ENCODE data around the gene HPCAL1. TPM values are rescaled to one million over a fixed set of nuclear protein-coding genes. Genes with fewer than 3 reads are reported as not detected.

The HPCAL1 gene
- total and polyA plus RNA-seq, 8 donors: 22.1 to 32.7 (median 26.4) TPM

DNA sequence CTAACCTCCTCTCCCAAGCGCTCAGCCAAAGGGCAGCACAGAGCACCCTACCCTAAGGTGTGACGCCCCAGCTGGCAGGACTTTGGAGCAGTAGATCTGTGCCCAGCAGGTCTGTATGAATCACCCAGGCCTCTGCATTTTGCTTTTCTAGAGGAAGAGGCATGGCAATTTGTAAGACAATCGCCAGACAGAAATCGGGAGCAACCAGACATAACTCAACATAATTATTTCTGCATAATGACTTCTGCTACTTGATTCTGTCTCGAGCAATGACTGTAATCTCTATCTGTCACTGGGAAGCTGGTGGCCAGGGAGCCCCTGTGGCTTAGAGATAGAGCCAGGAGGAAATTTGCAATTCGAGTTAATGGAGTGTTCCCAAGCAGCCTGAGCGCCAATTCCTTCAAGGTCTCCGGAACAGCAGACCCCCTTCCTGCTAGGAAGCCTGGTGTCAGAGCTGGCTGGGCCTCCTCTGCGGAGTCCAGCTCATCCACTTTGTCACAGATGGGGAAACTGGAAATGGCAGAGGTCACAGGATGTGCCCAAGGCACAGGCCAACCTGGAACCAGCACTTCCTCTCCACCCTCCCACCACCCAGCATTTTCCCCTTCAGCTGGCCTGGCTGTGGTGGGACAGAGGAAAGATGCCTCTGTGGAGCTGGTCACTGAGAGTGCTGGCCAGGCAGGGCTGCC lies 90.4 kb downstream of the HPCAL1 start:
- Histone ChIP-seq H3K27me3 (no peaks in the 10 kb centered on the region), H3K36me3 (no peaks in the 10 kb centered on the region), H3K27ac (no peak overlapping the region), H3K4me3 (no peak overlapping the region), H3K4me1 (peaks cover 0 to 7% (median 0%) of the 10 kb centered on the region in 3 donors), H3K9me3 (no peaks in the 10 kb centered on the region)
- peak in 1 of 4 donors; percentile 42 for ATAC-seq
- TF ChIP-seq, protein P1, sequence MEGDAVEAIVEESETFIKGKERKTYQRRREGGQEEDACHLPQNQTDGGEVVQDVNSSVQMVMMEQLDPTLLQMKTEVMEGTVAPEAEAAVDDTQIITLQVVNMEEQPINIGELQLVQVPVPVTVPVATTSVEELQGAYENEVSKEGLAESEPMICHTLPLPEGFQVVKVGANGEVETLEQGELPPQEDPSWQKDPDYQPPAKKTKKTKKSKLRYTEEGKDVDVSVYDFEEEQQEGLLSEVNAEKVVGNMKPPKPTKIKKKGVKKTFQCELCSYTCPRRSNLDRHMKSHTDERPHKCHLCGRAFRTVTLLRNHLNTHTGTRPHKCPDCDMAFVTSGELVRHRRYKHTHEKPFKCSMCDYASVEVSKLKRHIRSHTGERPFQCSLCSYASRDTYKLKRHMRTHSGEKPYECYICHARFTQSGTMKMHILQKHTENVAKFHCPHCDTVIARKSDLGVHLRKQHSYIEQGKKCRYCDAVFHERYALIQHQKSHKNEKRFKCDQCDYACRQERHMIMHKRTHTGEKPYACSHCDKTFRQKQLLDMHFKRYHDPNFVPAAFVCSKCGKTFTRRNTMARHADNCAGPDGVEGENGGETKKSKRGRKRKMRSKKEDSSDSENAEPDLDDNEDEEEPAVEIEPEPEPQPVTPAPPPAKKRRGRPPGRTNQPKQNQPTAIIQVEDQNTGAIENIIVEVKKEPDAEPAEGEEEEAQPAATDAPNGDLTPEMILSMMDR (IDR thresholded peaks at IDR 0.05): no peak
- no peak for FAIRE-seq
- no peak for DNase-seq
- intact Hi-C loops (cut with DNase I): no loop called here
- WGBS, 2 donors: 75 to 77% methylated on average over 9 of the region's 9 CpGs

DNA sequence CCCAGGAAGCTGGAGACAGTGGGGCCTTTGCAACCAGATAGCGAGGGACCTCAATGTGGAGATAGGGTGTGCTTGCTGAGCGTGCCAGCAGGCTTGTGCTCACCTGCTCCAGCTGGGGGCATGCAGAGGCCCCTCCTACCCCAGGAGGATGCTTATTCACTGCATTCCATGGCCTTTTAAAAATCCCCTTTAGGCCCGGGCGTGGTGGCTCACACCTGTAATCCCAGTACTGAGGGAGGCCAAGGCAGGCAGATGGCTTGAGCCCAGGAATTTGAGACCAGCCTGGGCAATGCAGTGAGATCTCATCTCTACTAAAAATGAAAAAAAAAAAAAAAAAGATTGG lies 90.9 kb downstream of the HPCAL1 start:
- Histone ChIP-seq H3K4me3 (no peak overlapping the region), H3K9me3 (no peaks in the 10 kb centered on the region), H3K27me3 (no peaks in the 10 kb centered on the region), H3K27ac (no peak overlapping the region), H3K36me3 (no peaks in the 10 kb centered on the region), H3K4me1 (peaks cover 0 to 7% (median 0%) of the 10 kb centered on the region in 3 donors)
- TF ChIP-seq, protein P1 (IDR thresholded peaks at IDR 0.05): no peak
- FAIRE-seq: no peak
- 90 to 97% methylated on average over 4 of the region's 4 CpGs for WGBS, 2 donors
- no peak for ATAC-seq
- DNase-seq: no peak
- intact Hi-C loops (cut with DNase I): no loop called here

DNA sequence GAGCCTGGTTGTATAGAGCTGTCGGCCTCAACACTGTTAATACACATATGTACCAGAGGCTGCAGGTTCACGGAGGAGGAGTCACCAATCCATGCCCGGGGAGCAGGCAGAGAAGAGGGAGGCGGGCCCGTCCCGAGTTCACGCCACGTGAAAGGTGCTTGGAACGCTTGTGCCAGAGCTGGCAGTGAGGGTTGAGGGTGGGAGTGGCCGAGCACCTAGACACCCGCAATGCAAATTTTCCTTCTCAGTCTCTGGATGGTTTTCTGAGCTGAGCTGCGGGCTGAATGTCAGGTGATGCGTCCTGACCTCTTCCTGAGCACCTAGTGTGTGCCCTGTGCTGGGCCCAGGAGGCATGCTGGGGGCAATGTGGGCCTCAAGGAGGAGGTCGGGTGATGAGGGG lies 93.2 kb downstream of the HPCAL1 start:
- TF ChIP-seq, protein P1 (IDR thresholded peaks at IDR 0.05): no peak
- 70 to 74% methylated on average over 14 of the region's 14 CpGs for WGBS, 2 donors
- Histone ChIP-seq H3K9me3 (no peaks in the 10 kb centered on the region), H3K4me3 (no peak overlapping the region), H3K36me3 (no peaks in the 10 kb centered on the region), H3K4me1 (peaks cover 0 to 6% (median 0%) of the 10 kb centered on the region in 3 donors), H3K27me3 (no peaks in the 10 kb centered on the region), H3K27ac (no peak overlapping the region)
- no peak for FAIRE-seq
- intact Hi-C loops (cut with DNase I): no loop called here
- no peak for DNase-seq
- peak in 2 of 4 donors; percentile 12 to 40 for ATAC-seq

DNA sequence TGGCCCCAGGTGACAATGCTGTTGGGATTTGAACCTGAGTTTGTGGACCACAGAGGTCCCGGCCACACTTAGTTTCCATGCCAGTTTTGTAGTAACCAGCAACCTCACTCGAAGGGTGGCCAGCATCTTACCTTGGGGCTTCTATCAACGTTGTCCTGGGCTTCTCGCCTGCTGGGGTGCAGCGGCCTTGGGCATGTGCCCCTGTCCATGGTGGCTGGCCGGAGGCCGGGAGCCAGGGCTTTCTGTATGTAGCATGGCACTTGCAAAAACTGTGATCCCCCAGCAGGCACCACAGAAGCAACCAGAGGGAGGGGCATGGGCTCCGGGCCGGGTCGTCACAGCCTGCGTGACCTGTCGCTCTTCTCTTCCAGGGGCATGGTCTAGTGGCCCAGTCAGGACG lies 93.8 kb downstream of the HPCAL1 start:
- intact Hi-C loops (cut with DNase I): no loop called here
- no peak for FAIRE-seq

More for the DNA sequence above, 93.8 kb downstream of the HPCAL1 start:
- Histone ChIP-seq H3K4me1 (peaks cover 0 to 6% (median 0%) of the 10 kb centered on the region in 3 donors), H3K4me3 (no peak overlapping the region), H3K27ac (no peak overlapping the region), H3K27me3 (no peaks in the 10 kb centered on the region), H3K9me3 (no peaks in the 10 kb centered on the region), H3K36me3 (no peaks in the 10 kb centered on the region)
- TF ChIP-seq, protein P1 (IDR thresholded peaks at IDR 0.05): no peak
- DNase-seq: no peak
- ATAC-seq: no peak
- 82 to 84% methylated on average over 12 to 13 of the region's 13 CpGs for WGBS, 2 donors
